Testis (tissue), 2 donors: Measurements from ENCODE around the gene WBP2NL.

ENCODE experiments used
- POLR2A ChIP-seq: fragments of 450-650 bp; IDR thresholded peaks from one replicate; pipeline ENCODE4 v1.6.1; 2017; ENCODE audit warnings: antibody characterized with exemption, mild to moderate bottlenecking, moderate library complexity
- TF ChIP-seq, protein P1 (sequence below), 3 experiments: fragments of 450-650 bp in 2 of 3; fragments of 200-600 bp in 1 of 3; sonication (generic) in 1 of 3; IDR thresholded peaks; one replicate each; pipeline ENCODE4 v1.5.1; 2016 to 2019; ENCODE audit warnings: antibody characterized with exemption in 3 of 3, mild to moderate bottlenecking in 2 of 3, moderate library complexity in 1 of 3

DNA sequence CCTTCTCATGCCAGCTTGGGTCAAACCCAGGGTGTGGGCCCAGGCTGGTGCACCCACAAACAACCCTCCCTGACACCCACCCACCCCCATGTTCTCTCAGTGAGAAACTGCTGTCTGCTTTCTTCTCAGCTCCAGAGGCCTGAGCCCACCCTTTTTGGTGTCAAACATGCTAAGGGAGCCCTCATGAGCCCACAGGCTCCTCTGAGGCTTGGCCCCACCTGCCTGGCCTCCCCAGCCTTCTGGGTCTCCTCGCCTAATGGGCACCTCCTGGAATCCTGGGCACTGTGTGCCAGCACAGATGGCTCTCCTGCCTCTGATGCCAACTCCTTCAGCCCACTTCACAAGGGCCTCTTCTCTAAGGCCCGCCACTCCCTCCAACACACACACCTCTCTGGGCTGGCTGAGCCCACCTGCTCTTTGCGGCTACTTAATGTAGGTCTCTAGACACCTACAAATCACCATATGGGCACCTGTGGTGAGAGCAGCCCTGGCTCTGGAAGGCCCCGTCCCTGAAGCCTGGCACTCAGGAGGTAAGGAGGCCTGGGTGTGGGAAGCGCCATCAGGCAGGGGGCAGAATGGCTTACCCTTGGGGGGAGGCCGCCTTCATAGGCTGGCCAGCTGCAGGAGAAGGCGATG lies 67.7 kb downstream of the WBP2NL start:
- TF ChIP-seq POLR2A = no peak
- TF ChIP-seq, protein P1, sequence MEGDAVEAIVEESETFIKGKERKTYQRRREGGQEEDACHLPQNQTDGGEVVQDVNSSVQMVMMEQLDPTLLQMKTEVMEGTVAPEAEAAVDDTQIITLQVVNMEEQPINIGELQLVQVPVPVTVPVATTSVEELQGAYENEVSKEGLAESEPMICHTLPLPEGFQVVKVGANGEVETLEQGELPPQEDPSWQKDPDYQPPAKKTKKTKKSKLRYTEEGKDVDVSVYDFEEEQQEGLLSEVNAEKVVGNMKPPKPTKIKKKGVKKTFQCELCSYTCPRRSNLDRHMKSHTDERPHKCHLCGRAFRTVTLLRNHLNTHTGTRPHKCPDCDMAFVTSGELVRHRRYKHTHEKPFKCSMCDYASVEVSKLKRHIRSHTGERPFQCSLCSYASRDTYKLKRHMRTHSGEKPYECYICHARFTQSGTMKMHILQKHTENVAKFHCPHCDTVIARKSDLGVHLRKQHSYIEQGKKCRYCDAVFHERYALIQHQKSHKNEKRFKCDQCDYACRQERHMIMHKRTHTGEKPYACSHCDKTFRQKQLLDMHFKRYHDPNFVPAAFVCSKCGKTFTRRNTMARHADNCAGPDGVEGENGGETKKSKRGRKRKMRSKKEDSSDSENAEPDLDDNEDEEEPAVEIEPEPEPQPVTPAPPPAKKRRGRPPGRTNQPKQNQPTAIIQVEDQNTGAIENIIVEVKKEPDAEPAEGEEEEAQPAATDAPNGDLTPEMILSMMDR (IDR thresholded peaks at IDR 0.05) = no peak
